Thoracic aorta (tissue), 2 donors: ENCODE data around the gene SPAG16. TPM values are rescaled to one million over a fixed set of nuclear protein-coding genes. Genes with fewer than 3 reads are reported as not detected.

Experiments used
- ATAC-seq: fragments of 150-250 bp; one replicate; pipeline ENCODE4 v1.8.0; 2017; ENCODE audit warnings: low read depth; ENCODE audit not compliant: insufficient number of reproducible peaks, low FRiP score
- DNase-seq: peaks from one replicate; pipeline ENCODE4 v3.0.0-alpha.2; 2020; ENCODE audit warnings: low spot score
- H3K27ac ChIP-seq, 2 donors: fragments of 200-600 bp; sonication (generic); 1 replicate in 1 of 2; 2 replicates in 1 of 2; pipeline ENCODE4 v1.5.1; 2016; ENCODE audit warnings: mild to moderate bottlenecking in 2 of 2, moderate library complexity in 2 of 2
- H3K27me3 ChIP-seq: fragments of 200-600 bp; sonication (generic); replicated peaks from 2 replicates; pipeline ENCODE4 v1.6.0; 2016; ENCODE audit warnings: mild to moderate bottlenecking; ENCODE audit not compliant: insufficient read depth
- H3K36me3 ChIP-seq: fragments of 200-600 bp; sonication (generic); one replicate; pipeline ENCODE4 v1.5.1; 2016
- H3K4me1 ChIP-seq, 2 donors: fragments of 200-600 bp; sonication (generic); 1 replicate in 1 of 2; 2 replicates in 1 of 2; pipeline versions ENCODE4 v1.5.1 to v1.6.0; 2016; ENCODE audit warnings: low read depth in 2 of 2, mild to moderate bottlenecking in 1 of 2; ENCODE audit not compliant: control insufficient read depth in 1 of 2
- H3K4me3 ChIP-seq: fragments of 200-600 bp; sonication (generic); 2 replicates; pipeline ENCODE4 v1.5.1; 2016; ENCODE audit warnings: mild to moderate bottlenecking
- H3K9me3 ChIP-seq: fragments of 200-600 bp; sonication (generic); 2 replicates; pipeline ENCODE4 v1.5.1; 2016
- total RNA-seq, 2 donors: library from RNA; depleted of rRNA; stranded (reverse); fragments of >200 nt; gene quantifications; one replicate each; pipeline versions ENCODE4 v1.1.0 to v1.2.3, GENCODE V29; 2016
- TF ChIP-seq, protein P1 (sequence below): fragments of 200-600 bp; sonication (generic); IDR thresholded peaks from one replicate; pipeline ENCODE4 v1.5.1; 2019; ENCODE audit warnings: antibody characterized with exemption

Gene SPAG16
- total RNA-seq, 2 donors from 2014 or later = 7.4 to 26.3 TPM

DNA sequence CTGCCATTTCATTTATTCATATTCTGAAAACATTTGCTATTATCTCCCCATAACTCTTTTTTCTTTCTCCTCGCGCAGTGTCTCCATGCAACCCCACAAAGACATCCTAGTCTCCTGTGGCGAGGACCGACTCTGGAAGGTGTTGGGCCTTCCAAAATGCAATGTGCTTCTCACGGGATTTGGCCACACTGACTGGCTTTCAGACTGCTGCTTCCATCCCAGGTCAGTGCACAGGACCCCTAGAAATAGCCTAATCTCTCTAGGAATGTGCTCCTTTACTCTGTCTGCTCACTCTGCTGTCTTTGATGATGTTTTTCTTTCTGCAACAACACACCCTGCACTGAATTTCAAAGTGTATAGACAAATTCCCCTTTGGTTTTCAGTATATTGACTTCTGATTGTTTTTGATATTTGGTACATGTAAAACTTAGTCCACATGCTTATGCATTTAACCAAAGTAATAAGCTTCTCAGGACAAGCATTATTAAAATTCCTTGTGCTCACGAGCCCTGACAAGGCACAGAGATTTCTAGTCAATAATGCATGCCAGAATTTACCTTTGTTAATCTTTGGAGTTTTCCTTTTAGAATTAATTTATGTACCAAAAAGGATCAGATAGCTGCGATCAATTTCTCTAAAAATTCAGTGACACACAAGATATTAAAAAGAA lies 578.3 kb downstream of the SPAG16 start:
- H3K4me3 ChIP-seq = no peak overlapping the region

DNA sequence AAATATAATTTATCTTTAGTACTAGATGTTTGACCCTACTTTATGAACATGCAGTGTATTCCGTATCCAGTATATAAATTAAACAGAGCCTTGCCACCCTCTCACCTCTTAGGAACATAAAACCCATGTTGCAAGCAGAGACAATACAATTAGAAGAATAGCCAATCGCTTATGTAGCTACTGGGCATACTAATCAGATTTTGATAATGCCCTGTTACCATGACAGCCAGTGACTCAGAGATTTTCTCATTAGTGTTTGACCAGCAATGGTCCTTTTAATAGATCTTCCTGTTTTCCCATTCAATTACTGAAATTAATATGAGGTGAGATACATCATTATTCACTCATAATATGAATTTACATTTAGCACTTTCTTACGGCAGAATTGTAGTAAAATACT lies 579.3 kb downstream of the SPAG16 start:
- ATAC-seq (no peak), DNase-seq (no peak)
- TF ChIP-seq, protein P1, sequence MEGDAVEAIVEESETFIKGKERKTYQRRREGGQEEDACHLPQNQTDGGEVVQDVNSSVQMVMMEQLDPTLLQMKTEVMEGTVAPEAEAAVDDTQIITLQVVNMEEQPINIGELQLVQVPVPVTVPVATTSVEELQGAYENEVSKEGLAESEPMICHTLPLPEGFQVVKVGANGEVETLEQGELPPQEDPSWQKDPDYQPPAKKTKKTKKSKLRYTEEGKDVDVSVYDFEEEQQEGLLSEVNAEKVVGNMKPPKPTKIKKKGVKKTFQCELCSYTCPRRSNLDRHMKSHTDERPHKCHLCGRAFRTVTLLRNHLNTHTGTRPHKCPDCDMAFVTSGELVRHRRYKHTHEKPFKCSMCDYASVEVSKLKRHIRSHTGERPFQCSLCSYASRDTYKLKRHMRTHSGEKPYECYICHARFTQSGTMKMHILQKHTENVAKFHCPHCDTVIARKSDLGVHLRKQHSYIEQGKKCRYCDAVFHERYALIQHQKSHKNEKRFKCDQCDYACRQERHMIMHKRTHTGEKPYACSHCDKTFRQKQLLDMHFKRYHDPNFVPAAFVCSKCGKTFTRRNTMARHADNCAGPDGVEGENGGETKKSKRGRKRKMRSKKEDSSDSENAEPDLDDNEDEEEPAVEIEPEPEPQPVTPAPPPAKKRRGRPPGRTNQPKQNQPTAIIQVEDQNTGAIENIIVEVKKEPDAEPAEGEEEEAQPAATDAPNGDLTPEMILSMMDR = no peak
- Histone ChIP-seq H3K27ac (no peak overlapping the region), H3K4me3 (no peak overlapping the region), H3K4me1 (no peaks in the 10 kb centered on the region), H3K9me3 (peaks cover 5% of the 10 kb centered on the region), H3K36me3 (no peaks in the 10 kb centered on the region), H3K27me3 (no peaks in the 10 kb centered on the region)

More for the DNA sequence above, 578.3 kb downstream of the SPAG16 start:
- Histone ChIP-seq H3K27me3 (no peaks in the 10 kb centered on the region), H3K9me3 (peaks cover 5% of the 10 kb centered on the region), H3K27ac (no peak overlapping the region), H3K36me3 (no peaks in the 10 kb centered on the region), H3K4me1 (no peaks in the 10 kb centered on the region)
- DNase-seq = no peak
- no peak for ATAC-seq
- TF ChIP-seq, protein P1 = no peak

DNA sequence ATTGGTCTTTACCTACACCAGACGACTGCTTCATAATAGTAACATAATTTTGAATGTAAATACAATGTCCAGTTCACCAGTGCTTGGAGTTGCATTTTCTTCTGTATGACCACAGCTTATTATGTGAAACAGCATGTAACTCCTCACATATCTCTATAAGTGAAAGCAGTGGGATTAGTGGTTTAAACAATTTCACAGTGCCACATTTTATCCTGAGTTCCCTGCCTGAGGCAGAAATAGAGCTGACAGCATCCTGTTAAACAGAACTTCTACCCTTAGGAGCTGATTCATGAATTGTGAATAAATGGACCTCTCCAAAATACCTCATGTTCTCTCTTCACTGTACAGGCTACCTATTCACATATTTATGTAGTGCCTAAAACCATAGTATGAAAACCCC lies 584.3 kb downstream of the SPAG16 start:
- ATAC-seq (no peak), DNase-seq (no peak)
- Histone ChIP-seq H3K36me3 (no peaks in the 10 kb centered on the region), H3K27me3 (no peaks in the 10 kb centered on the region), H3K4me1 (no peaks in the 10 kb centered on the region), H3K9me3 (peaks cover 5% of the 10 kb centered on the region), H3K4me3 (no peak overlapping the region), H3K27ac (no peak overlapping the region)
- TF ChIP-seq, protein P1 = no peak

DNA sequence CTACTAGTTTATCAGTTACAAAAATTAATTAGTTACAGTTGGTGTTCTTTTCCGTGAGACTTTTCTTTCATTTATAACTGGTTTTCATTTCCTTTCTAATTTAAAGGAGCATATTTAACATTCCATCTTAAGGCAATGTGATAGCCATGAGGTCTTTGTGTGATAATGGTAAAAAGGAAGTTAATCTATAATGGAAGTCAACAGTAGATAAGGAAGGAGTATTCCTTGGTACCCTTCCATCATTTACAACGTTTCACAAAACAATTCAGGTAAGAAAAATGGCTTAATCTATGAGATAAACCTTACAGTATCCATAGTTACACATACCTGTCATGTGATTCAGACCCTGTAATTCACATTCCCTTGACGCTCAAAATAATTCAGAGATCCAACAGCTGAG lies 601.2 kb downstream of the SPAG16 start:
- no peaks in the 10 kb centered on the region for H3K36me3 ChIP-seq
- H3K27ac ChIP-seq = no peak overlapping the region
- H3K9me3 ChIP-seq = no peaks in the 10 kb centered on the region
- H3K4me1 ChIP-seq = no peaks in the 10 kb centered on the region
- TF ChIP-seq, protein P1 = no peak
- no peaks in the 10 kb centered on the region for H3K27me3 ChIP-seq
- no peak overlapping the region for H3K4me3 ChIP-seq
- no peak for DNase-seq
- no peak for ATAC-seq

DNA sequence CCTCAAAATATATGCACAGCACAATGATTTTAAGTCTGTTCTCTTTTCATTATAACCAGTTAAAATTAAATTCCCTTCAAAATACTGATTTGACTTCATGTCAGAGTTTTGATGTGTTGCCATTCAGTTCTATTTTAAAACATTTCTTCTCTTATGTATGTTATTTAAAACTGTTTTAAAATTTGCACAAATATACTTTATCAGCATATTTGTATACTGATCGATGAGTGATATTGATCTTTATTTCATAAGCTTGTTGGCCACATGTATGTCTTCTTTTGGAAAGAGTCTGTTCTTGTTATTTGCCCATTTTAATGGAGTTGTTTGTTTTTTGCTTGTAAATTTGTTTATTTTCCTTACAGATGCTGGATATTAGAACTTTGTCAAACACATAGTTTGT lies 630.2 kb downstream of the SPAG16 start:
- no peaks in the 10 kb centered on the region for H3K4me1 ChIP-seq
- H3K27ac ChIP-seq = no peak overlapping the region
- H3K36me3 ChIP-seq = no peaks in the 10 kb centered on the region
- ATAC-seq (no peak), DNase-seq (no peak)
- no peaks in the 10 kb centered on the region for H3K27me3 ChIP-seq
- TF ChIP-seq, protein P1 = no peak
- H3K9me3 ChIP-seq = peaks cover 3% of the 10 kb centered on the region
- H3K4me3 ChIP-seq = no peak overlapping the region
